OCI-LY1 (cell line): ENCODE data around the gene RANBP1.

Experiments
- H2AFZ ChIP-seq: fragments of 200-600 bp; sonication (generic), shearing (Covaris generic); 2 replicates; pipeline ENCODE4 v1.6.0; 2014; ENCODE audit warnings: antibody characterized with exemption, mild to moderate bottlenecking, low read length
- H3F3A ChIP-seq: fragments of 200-600 bp; sonication (generic), shearing (Covaris generic); 2 replicates; pipeline ENCODE4 v1.6.0; 2014; ENCODE audit warnings: mild to moderate bottlenecking, antibody characterized with exemption, low read length, moderate library complexity; ENCODE audit not compliant: insufficient read depth
- H3K27ac ChIP-seq: fragments of 200-600 bp; sonication (generic); 2 replicates; pipeline ENCODE4 v1.5.1; 2014; ENCODE audit warnings: low read length, mixed run types, mild to moderate bottlenecking, low read depth; ENCODE audit not compliant: poor library complexity, severe bottlenecking
- H3K27me3 ChIP-seq: fragments of 200-600 bp; sonication (generic); 2 replicates; pipeline ENCODE4 v1.6.0; 2014; ENCODE audit warnings: antibody characterized with exemption, mild to moderate bottlenecking, low read length, moderate library complexity; ENCODE audit not compliant: insufficient read depth
- H3K36me3 ChIP-seq: fragments of 200-600 bp; sonication (generic); 2 replicates; pipeline ENCODE4 v1.6.1; 2014; ENCODE audit warnings: mild to moderate bottlenecking, antibody characterized with exemption, low read length, moderate library complexity, mixed read lengths; ENCODE audit not compliant: insufficient read depth
- H3K4me1 ChIP-seq: fragments of 200-600 bp; sonication (generic); 2 replicates; pipeline ENCODE4 v1.5.1; 2014; ENCODE audit warnings: mild to moderate bottlenecking, low read length, moderate library complexity; ENCODE audit not compliant: insufficient read depth, severe bottlenecking
- H3K4me2 ChIP-seq: fragments of 200-600 bp; sonication (generic), shearing (Covaris generic); 2 replicates; pipeline ENCODE4 v1.6.1; 2014; ENCODE audit warnings: low read length
- H3K4me3 ChIP-seq: fragments of 200-600 bp; sonication (generic); 2 replicates; pipeline ENCODE4 v1.5.1; 2014; ENCODE audit warnings: low read length, low read depth, mild to moderate bottlenecking, mixed read lengths; ENCODE audit not compliant: poor library complexity, severe bottlenecking
- H3K79me2 ChIP-seq: fragments of 200-600 bp; shearing (Covaris generic); 2 replicates; pipeline ENCODE4 v1.6.1; 2016; ENCODE audit warnings: mixed run types, low read length, mixed read lengths; ENCODE audit not compliant: insufficient read depth
- H3K9ac ChIP-seq: fragments of 200-600 bp; sonication (generic), shearing (Covaris generic); 2 replicates; pipeline ENCODE4 v1.6.1; 2014; ENCODE audit warnings: mild to moderate bottlenecking, low read length, mixed read lengths
- H3K9me2 ChIP-seq: fragments of 200-600 bp; sonication (generic), shearing (Covaris generic); 2 replicates; pipeline ENCODE4 v1.6.1; 2014; ENCODE audit warnings: low read depth, mild to moderate bottlenecking, low read length, mixed read lengths
- H3K9me3 ChIP-seq: fragments of 200-600 bp; shearing (Covaris generic); 2 replicates; pipeline ENCODE4 v1.6.1; 2014; ENCODE audit warnings: low read length, mixed read lengths
- H4K20me1 ChIP-seq: fragments of 200-600 bp; sonication (generic), shearing (Covaris generic); 2 replicates; pipeline ENCODE4 v1.6.0; 2016; ENCODE audit warnings: mild to moderate bottlenecking, low read length; ENCODE audit not compliant: insufficient read depth
- CTCF ChIP-seq: fragments of 200-600 bp; sonication (generic), shearing (Covaris generic); IDR thresholded peaks from 2 replicates; pipeline ENCODE4 v1.5.1; 2017; ENCODE audit warnings: mild to moderate bottlenecking, antibody characterized with exemption, low read length, moderate library complexity, mixed read lengths
- EZH2 ChIP-seq: fragments of 200-600 bp; sonication (generic), shearing (Covaris generic); IDR thresholded peaks from 2 replicates; pipeline ENCODE4 v1.8.0; 2017; ENCODE audit warnings: borderline replicate concordance, mixed run types, mild to moderate bottlenecking, antibody characterized with exemption, low read length, moderate library complexity, mixed read lengths

Gene RANBP1

GRCh38 chr22:20160041-20160440 is 44.1 kb downstream of the RANBP1 start:
- Histone ChIP-seq H3K9me3 (no peaks in the 10 kb centered on the region), H3K27me3 (no peaks in the 10 kb centered on the region), H3K4me1 (no peaks in the 10 kb centered on the region), H3F3A (no peaks in the 10 kb centered on the region), H3K9ac (no peak overlapping the region), H3K4me3 (no peak overlapping the region), H2AFZ (no peak overlapping the region), H3K27ac (no peak overlapping the region), H3K36me3 (no peaks in the 10 kb centered on the region), H3K9me2 (no peaks in the 10 kb centered on the region), H4K20me1 (no peaks in the 10 kb centered on the region), H3K4me2 (no peak overlapping the region), H3K79me2 (no peaks in the 10 kb centered on the region)
- no peak for TF ChIP-seq EZH2
- no peak for TF ChIP-seq CTCF

GRCh38 chr22:20164863-20165262 is 49.0 kb downstream of the RANBP1 start:
- Histone ChIP-seq H3K27ac (no peak overlapping the region), H3K27me3 (no peaks in the 10 kb centered on the region), H3K9me3 (no peaks in the 10 kb centered on the region), H2AFZ (no peak overlapping the region), H3K9me2 (no peaks in the 10 kb centered on the region), H4K20me1 (no peaks in the 10 kb centered on the region), H3K79me2 (no peaks in the 10 kb centered on the region), H3K4me2 (no peak overlapping the region), H3K9ac (no peak overlapping the region), H3K4me3 (no peak overlapping the region), H3K4me1 (no peaks in the 10 kb centered on the region), H3F3A (no peaks in the 10 kb centered on the region), H3K36me3 (no peaks in the 10 kb centered on the region)
- TF ChIP-seq CTCF (no peak), EZH2 (no peak)

GRCh38 chr22:20165421-20165820 is 49.5 kb downstream of the RANBP1 start:
- no peaks in the 10 kb centered on the region for H3K27me3 ChIP-seq

More at GRCh38 chr22:20165421-20165820, 49.5 kb downstream of the RANBP1 start:
- H3K27ac ChIP-seq: no peak overlapping the region
- H3K9me3 ChIP-seq: no peaks in the 10 kb centered on the region
- TF ChIP-seq EZH2 (no peak), CTCF (no peak)
- H3F3A ChIP-seq: no peaks in the 10 kb centered on the region
- no peak overlapping the region for H2AFZ ChIP-seq
- no peaks in the 10 kb centered on the region for H3K9me2 ChIP-seq
- H3K4me1 ChIP-seq: no peaks in the 10 kb centered on the region
- H3K4me2 ChIP-seq: no peak overlapping the region
- no peak overlapping the region for H3K4me3 ChIP-seq
- no peaks in the 10 kb centered on the region for H4K20me1 ChIP-seq
- no peak overlapping the region for H3K9ac ChIP-seq
- H3K79me2 ChIP-seq: no peaks in the 10 kb centered on the region
- no peaks in the 10 kb centered on the region for H3K36me3 ChIP-seq
